Measurements from ENCODE around the gene VAV3.
A peak's percentile ranks its signal among the peaks of the same experiment; 100 is the strongest.

The VAV3 gene

DNA sequence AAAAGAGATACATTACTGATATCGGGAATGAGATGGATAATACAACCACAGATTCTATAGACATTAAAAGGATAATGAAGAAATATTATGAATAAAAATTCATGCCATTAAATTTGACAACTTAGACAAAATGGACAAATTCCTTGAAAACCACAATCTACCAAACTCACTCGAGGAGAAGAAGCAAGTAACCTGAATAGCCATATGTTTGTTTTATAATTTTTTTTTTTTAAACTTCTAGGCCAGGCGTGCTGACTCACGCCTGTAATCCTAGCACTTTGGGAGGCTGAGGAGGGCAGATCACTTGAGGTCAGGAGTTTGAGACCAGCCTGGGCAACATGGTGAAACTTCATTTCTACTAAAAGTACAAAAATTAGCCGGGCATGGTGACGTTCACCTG is 327.9 kb downstream of the VAV3 start:
- no peak for DNase-seq (ENCODE audit: low spot score)

GRCh38 chr1:107633596-107633995 is 331.4 kb downstream of the VAV3 start:
- DNase-seq (ENCODE audit: low spot score): no peak

DNA sequence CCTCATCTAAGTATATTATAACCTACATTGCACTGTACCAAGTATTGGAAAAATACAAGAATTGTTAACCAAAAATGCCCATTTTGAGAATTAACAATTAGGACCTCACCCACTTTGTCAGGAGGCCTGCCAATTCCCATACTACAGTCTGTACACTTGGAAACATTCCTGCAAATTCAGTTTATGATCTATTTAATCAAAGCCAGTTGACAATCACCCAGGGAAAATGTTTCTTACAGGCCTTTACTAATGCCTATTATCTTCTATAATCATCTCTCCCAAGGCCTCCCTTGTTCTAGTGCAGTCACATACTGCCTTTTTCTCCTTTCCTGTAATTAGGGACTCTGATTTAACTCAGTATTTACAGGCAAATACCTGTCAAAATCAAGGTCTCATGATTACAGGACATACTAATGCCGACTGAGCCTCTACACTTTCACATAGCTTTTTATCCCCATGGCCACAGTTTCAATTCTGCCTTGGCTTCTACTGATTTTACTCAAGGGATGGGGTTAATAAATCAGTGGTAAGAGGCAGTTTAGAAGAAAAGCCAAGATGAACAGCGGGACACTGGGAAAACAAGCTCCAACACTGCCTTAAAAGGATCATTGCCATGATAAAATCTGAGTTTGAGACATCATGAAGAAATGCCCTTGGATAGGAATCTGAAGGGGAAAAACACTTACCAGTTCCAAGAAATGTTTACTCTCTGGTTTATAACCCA is 338.7 kb downstream of the VAV3 start:
- no peak for DNase-seq (ENCODE audit: low spot score)

- no peak for DNase-seq (ENCODE audit: low spot score)
Measured at GRCh38 chr1:107625405-107626029, 339.5 kb downstream of the VAV3 start.

GRCh38 chr1:107623431-107623830 is 341.5 kb downstream of the VAV3 start:
- no peak for DNase-seq (ENCODE audit: low spot score)

DNA sequence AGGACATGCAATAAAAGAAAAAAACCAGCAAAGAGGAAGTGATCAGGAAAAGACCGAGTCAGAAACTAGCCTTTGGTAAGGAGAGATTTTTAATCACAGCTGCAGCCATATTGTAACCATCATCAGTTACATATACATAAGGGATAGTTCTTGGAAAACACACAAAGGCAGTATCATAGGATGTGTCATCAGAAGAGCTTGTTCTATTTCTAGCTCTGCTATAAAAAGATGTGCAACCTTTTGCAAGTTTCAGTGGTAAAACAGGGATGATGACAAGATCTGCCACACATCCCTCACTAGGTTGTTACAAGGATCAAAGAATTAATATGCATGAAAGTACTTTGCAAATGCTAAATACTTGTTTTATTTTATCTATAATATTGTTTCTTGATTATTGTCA is 342.0 kb downstream of the VAV3 start:
- peak; percentile 12 for DNase-seq (ENCODE audit: low spot score)

DNA sequence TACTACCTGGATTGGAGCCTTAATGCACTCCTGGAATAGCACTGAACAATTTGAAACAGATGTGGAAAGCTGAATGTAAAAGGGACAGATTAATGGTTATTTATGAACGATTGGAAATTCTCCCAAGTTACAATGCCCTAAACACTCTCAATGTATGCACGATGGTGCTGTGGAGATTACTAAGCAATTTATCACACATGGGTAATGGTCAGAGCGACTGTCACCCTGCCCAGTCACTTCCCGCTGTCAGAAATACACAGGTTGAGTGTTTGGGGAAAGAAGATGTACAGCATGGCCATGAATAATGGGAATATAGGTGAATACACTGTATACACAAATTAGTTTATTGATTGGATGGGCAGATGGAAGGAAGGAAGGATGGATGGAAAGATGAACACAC is 342.4 kb downstream of the VAV3 start:
- DNase-seq (ENCODE audit: low spot score): no peak

DNA sequence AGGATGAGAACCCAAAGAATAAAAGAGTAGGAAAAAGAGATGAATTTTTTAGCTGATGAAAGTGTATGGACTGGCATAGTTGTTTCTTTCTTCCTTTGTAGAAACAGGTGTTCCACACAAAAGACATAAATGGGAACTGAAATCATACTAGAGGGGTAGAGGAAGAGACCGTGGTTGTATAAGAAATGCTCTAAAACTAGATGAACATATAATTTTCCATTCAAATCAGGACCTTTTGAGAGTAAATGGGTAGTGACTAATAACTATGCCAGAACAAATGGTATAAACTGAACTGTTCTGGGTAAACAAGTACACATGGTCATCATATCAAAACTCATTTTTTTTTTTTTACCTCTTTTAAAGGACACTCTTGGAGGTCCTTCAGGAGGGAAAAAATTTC is 344.2 kb downstream of the VAV3 start:
- DNase-seq (ENCODE audit: low spot score): no peak

- no peak for DNase-seq (ENCODE audit: low spot score)
Measured at GRCh38 chr1:107618539-107618938, 346.4 kb downstream of the VAV3 start.

GRCh38 chr1:107617921-107618320 is 347.1 kb downstream of the VAV3 start:
- no peak for DNase-seq (ENCODE audit: low spot score)

- no peak for DNase-seq (ENCODE audit: low spot score)
Measured at GRCh38 chr1:107617456-107617855, 347.5 kb downstream of the VAV3 start.

GRCh38 chr1:107609808-107610207 is 355.2 kb downstream of the VAV3 start:
- no peak for DNase-seq (ENCODE audit: low spot score)

DNA sequence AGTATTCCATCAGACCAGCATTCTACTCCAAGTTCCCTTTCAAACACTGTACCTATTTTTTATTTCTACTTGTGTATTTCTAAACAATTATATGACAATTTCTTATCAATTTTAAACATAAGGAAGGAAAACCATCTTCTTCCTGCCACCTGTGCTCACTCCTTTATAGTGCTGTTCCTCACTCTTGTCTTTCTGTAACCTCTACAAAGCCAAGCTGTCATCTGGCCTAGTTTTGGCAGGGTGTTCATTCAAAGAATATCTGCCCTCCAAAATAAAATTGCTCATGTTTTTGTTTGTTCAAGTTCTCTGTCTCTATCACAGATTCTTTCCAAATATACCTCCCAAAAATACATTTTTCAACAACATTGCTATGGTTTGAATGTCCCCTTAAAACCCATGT is 360.2 kb downstream of the VAV3 start:
- no peak for DNase-seq (ENCODE audit: low spot score)

DNA sequence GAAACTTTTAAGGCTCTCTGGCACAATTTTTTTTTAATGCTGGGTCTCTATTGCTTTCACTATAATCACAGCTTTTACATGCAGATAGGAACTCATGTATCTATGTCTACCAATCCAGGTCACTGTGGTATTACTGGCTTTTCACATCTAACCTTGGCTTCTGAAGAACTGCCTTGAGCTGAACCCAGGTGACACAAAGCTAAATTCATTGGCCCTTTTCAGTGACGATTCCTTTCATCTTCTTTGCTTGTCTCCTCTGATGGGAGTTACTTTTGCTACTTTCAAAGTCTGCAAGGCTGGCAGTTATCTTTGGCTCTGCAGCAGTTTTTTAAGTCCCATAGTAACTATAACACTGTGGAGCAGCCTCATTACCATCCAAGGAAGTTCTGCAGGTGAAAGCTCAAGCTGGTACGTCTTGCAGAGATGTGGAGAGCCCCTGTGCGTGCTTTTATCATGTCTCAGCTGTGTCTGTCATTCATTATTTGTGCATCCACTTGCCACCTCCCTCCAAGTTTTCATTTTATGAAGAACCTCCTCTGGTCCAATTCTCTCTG is 364.3 kb downstream of the VAV3 start:
- DNase-seq (ENCODE audit: low spot score): no peak

GRCh38 chr1:107599220-107599619 is 365.8 kb downstream of the VAV3 start:
- no peak for DNase-seq (ENCODE audit: low spot score)

- DNase-seq (ENCODE audit: low spot score): no peak
Measured at GRCh38 chr1:107597290-107597689, 367.7 kb downstream of the VAV3 start.

GRCh38 chr1:107594536-107594935 is 370.4 kb downstream of the VAV3 start:
- DNase-seq (ENCODE audit: low spot score): no peak

GRCh38 chr1:107593501-107594209 is 371.3 kb downstream of the VAV3 start:
- DNase-seq (ENCODE audit: low spot score): no peak

DNA sequence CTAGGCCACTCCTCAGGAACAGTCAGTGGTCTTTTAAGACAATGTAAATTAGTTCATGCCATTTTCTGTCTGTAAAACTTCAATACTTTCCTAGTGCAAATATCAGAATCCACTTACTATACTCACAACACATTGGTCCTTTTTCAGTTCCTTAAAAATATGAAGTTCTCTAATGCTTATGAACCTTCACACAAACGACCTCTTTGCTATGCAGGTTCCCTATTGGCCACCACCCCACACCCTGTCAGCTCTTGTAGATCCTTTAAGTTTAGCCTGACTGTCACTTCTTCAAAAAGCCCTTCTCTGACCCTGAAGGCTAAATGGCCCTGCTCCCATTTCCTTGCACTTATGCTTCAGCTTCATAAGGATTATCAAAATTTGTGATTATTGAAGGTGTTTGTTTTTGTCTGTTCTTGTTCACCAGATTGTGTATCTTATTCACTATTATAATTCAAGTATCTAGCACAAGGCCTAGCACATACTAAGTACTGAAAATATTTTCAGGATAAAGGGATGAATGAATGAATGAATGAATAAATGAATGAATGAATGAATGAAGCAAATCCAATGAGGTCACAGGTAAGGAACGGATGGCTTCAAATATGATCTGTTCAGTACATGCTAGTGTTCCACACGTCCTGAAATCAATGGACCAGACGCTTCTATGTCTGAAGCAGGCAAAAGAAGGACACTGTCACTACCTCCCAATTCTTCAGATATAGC is 373.9 kb downstream of the VAV3 start:
- DNase-seq (ENCODE audit: low spot score): no peak

- DNase-seq (ENCODE audit: low spot score): no peak
Measured at GRCh38 chr1:107590087-107590486, 374.9 kb downstream of the VAV3 start.

DNA sequence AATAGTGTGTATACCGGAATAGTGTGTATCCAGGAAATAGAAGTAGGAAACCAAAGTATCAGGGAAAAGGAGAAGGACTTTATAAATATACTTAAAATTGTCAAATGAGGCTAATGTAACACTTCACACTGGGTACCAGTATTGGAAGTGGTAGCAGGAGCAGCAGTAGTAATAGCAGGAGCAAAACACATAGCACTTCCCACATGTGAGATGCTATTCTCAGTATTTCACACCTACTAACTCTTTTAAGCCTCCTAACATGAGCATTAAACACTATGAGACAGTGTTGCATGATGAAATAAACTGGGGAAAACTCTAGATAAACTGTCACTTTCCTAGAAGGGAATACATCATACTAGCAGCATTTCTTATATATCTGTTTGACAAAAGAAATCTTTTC is 376.7 kb downstream of the VAV3 start:
- no peak for DNase-seq (ENCODE audit: low spot score)

GRCh38 chr1:107575226-107575625 is 389.8 kb downstream of the VAV3 start:
- DNase-seq (ENCODE audit: low spot score): no peak

All from kidney capillary endothelial cell (primary cell).